Activated CD4-positive, alpha-beta T cell treated with anti-CD3 and anti-CD28 coated beads, Interleukin-2, amount 50 U/mL, for 24 hours (primary cell): ENCODE measurements around the gene EEF1AKMT2.
A peak's percentile ranks its signal among the peaks of the same experiment; 100 is the strongest.

Experiments used
- DNase-seq, 2 donors: peaks; one replicate each; pipeline ENCODE4 v3.0.0-alpha.2; 2020; ENCODE audit warnings: low read depth in 1 of 2, low spot score in 1 of 2

The EEF1AKMT2 gene

DNA sequence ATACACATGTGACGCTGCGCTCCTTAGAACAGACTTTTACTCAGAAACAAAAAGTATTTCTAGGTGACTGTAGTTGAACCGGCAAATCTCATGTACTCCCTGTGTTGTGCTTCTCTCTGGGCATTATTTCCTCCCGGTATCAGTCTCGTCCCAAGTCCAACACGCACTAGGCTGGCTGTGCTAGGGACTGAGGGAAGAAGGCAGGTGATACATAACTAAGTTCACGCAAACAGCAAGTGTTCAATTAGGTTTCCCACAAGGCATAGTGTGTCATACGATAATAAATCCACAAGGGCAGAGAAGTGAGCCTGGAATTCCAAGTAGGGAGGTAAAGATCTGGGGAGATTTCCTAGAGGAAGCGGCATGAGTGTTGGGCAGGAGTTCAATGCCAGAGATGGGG is 67.9 kb downstream of the EEF1AKMT2 start:
- DNase-seq = no peak

DNA sequence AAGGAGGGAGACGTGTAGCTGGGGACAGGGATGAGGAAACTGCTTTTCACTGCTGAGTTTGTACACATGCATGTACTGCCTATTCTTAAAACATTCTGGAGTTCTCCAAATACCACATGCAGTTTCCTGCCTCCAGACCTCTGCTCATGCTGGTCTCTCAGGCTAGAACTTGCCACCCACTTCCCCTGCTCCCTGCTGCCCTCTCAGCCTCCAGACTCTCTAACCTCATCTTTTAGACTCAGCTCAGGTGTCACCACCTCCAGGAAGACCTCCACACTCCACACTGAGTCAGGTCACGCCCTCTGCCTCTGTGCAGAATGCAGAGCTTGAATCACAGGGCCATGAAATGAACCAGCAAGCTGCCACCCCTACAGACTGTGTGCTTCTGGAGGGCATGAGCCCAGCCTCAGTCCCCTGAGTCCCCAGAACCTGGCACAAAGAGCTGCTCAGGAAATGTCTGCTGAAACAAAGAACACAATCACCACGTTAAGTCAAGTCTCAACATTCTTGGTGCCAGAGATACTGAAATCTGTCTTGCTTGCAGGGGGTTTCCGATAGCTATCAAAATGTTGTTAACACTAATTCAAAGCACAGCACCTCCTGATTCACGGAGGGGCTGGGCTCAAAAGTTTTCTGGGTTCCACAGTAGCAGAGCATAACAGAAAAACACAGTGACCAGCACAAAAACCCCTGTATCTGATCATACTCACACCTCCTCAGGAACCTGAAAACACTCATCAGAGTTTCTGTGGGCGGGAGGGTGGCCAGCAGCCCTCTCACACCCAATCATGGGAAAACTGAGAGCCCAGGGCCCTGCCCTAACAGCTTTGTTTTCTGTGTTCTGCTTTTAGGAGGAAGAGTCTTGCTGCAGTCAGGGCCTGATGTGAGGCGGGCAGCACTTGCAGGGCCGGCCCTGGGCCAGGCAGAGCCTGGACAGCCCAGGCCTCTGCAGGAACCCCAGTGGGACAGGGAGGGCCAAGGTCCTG is 68.6 kb downstream of the EEF1AKMT2 start:
- DNase-seq = peak in 1 of 2 donors; percentile 48

- DNase-seq = no peak
Observed at GRCh38 chr10:124721330-124722045, 70.2 kb downstream of the EEF1AKMT2 start.

DNA sequence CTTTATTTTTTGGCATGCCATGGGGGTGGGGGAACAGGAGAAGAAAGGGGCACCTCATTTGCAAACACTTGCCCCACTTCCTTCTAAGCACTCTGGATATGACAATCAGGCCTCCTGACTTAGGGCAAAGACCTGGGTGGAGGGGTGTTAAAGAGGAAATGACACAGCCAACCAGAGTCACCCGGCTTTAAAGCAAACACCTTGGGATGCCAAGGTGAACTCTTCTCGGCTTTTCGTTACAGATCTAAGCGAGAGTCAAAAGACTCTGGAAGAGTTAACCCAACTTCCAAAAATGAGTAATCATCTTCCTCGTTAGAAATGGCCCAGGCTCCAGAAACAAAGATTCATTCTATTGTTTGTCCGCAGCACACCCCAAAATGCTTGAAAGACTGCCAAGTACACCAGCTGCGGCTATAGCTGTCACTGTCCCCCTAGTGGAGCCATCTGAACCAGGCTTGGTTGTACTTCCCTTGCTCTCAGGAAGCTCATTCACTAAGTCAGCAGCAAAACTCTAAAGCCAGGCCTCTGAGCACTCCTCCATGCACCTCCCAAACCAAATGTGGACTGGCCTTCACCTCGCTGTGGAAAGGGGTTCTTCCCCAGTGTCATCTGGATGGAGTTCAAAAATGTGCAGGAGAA is 72.4 kb downstream of the EEF1AKMT2 start:
- peak in 1 of 2 donors; percentile 49 for DNase-seq

DNA sequence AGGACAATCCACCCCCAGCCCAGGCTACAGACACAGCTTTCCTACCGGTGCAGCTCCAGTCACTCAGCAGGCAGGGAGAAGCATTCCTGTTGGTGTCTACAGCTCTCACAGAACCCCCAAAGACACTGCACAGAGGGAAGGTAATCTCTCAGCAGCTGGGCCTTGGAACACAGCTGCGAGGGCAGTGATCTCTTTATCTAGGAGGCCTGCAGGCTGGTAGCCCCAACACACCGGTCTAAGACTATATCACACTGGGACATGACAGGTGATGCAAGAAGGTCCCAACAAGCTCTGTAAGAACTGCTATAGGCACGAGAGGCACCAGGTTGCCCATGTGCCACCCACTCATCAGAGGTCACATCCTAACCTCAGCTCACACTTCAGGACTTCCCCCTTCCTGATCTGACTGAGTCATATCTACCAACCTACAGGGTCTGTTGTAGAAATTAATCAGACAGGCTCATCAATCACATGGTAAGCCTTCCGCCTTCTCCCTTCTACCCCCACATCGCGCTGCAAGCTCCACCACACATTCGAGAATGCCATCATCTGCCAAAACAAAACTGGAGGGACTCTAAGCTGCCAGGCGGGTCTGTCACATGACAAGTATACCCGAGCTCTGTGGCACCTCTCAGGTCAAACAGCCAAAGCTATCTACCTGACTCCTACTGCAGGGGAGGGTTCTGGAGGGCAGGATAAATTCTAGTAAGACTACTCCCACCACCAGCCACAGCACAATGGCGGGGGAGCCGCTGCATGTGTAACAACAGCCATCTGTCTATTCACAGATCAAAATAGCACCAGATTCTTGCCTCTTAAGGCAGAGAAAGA is 73.6 kb downstream of the EEF1AKMT2 start:
- peak; percentile 54 to 83 for DNase-seq

- DNase-seq = no peak
Observed at GRCh38 chr10:124717041-124717757, 74.5 kb downstream of the EEF1AKMT2 start.

GRCh38 chr10:124716369-124716768 is 75.3 kb downstream of the EEF1AKMT2 start:
- no peak for DNase-seq

GRCh38 chr10:124715439-124715838 is 76.2 kb downstream of the EEF1AKMT2 start:
- no peak for DNase-seq

DNA sequence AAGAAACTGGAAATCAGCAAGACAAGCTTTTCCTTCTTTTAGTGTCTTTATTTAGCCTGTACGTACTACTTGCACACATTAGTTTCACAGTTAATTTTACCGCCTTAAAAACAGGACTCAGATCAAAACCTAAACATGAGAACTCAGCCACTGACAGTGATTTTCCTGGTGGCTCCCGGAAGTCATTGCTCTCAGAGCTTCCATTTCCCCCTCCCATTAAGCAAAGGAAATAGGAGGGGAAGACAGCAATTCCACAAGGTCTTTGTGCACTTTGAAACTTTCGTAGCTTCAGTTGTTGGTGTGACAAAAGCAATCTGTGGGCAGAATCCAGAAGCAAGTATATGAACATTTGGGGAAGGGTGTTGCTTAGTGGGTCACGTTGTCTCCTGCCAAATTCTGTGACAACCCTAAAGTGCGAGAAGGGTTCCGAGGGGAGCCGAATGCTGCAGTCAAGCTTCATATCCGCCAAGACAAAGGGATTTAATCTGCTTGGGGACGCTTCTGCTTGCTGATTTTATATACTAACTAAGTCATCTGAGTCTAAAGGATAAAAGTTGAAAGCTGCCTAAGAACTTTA is 77.9 kb downstream of the EEF1AKMT2 start:
- no peak for DNase-seq

- no peak for DNase-seq
Observed at GRCh38 chr10:124712704-124713407, 78.8 kb downstream of the EEF1AKMT2 start.

- DNase-seq = no peak
Observed at GRCh38 chr10:124711145-124711544, 80.5 kb downstream of the EEF1AKMT2 start.

DNA sequence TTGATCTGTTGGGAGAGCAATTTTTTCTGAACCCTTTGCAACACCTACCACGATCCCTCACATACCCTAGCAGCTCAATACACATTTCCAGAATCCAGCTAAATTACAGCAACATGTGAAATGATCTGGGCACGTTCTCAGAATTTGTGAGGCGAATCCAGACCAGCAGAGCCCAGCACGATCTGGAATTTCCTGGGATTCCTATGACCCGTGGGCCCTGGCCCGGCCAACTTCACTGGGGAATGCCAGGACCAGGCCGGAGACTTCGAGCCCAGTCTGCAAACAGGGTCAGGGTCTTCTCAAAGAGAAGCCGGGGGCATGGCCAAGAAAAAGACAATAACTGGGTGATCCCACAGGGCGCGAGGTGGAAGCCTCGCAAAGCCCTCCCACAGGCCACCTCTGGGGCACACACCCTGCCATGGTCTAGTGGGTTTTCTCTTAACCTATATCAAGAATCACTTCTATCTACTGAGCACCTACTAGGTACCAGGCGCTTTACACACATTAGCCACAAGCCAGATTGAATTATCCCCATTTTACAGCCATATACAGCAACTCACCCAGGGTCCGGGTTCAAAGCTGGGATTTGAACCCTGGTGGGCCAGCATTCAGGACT is 81.3 kb downstream of the EEF1AKMT2 start:
- DNase-seq = no peak

GRCh38 chr10:124709861-124710260 is 81.8 kb downstream of the EEF1AKMT2 start:
- no peak for DNase-seq

GRCh38 chr10:124708922-124709520 is 82.7 kb downstream of the EEF1AKMT2 start:
- no peak for DNase-seq

- DNase-seq = no peak
Observed at GRCh38 chr10:124708246-124708779, 83.4 kb downstream of the EEF1AKMT2 start.
